Endothelial cell of umbilical vein (primary cell): Measurements from ENCODE around the gene CHSY3. TPM values are rescaled to one million over a fixed set of nuclear protein-coding genes. Genes with fewer than 3 reads are reported as not detected.

Experiments used
- BruUV-seq: library from RNA; stranded (reverse); fragments of 400-500 nt; replicated peaks from 2 replicates; lab custom pipeline; 2021; lab: Mats Ljungman, UMichigan
- CTCF ChIA-PET: fragments of 300-600, 350-600 bp; sonication (Branson Sonifier 250); formaldehyde crosslinking; loops from one replicate; lab custom pipeline; 2021; ENCODE audit warnings: antibody characterized with exemption, inconsistent platforms; lab: Charles Lee
- POLR2A ChIA-PET: fragments of 300-600, 350-600 bp; sonication (Branson Sonifier 250); formaldehyde crosslinking; loops from one replicate; lab custom pipeline; 2021; ENCODE audit warnings: antibody characterized with exemption, inconsistent platforms; lab: Charles Lee
- DNase-seq: peaks from one replicate; pipeline ENCODE4 v3.0.0-alpha.2; 2011; ENCODE audit warnings: low read depth, low spot score
- FAIRE-seq: peaks from 2 replicates; lab custom pipeline; 2011; peaks lifted over from hg19 to GRCh38; lab: Jason Lieb, UNC
- H2AFZ ChIP-seq: 2 replicates; pipeline ENCODE4 v1.6.0; 2012; ENCODE audit warnings: low read depth, low read length, control low read depth, inconsistent platforms
- H3K27ac ChIP-seq: 2 replicates; pipeline ENCODE4 v1.5.1; 2011; ENCODE audit warnings: low read depth, mild to moderate bottlenecking, control low read depth, low read length, moderate library complexity; ENCODE audit not compliant: insufficient read depth
- H3K27me3 ChIP-seq, 2 experiments: 2 replicates each; pipeline versions ENCODE4 v1.6.0 to v1.6.1; 2011; ENCODE audit warnings: low read length in 2 of 2, mixed read lengths in 1 of 2; ENCODE audit not compliant: control insufficient read depth in 2 of 2, insufficient read depth in 2 of 2
- H3K36me3 ChIP-seq, 2 experiments: 2 replicates in 1 of 2; 3 replicates in 1 of 2; pipeline ENCODE4 v1.5.1; 2011; ENCODE audit warnings: low read length in 2 of 2, mild to moderate bottlenecking in 1 of 2, moderate library complexity in 1 of 2; ENCODE audit not compliant: control insufficient read depth in 2 of 2, insufficient read depth in 2 of 2; ENCODE audit errors: extremely low read depth in 1 of 2
- H3K4me1 ChIP-seq: 3 replicates; pipeline ENCODE4 v1.5.1; 2011; ENCODE audit warnings: mild to moderate bottlenecking, low read length; ENCODE audit not compliant: control insufficient read depth, insufficient read depth; ENCODE audit errors: extremely low read depth
- H3K4me2 ChIP-seq: 2 replicates; pipeline ENCODE4 v1.6.1; 2011; ENCODE audit warnings: low read length, control low read depth, mixed read lengths; ENCODE audit not compliant: insufficient read depth
- H3K4me3 ChIP-seq, 3 experiments: fragments of 200-600 bp in 1 of 3; sonication (generic), shearing (Covaris generic) in 1 of 3; replicated peaks in 1 of 3; 2 replicates each; pipeline ENCODE4 v1.5.1; 2011 to 2016; ENCODE audit warnings: control low read depth in 3 of 3, low read length in 3 of 3, mild to moderate bottlenecking in 2 of 3, inconsistent platforms in 1 of 3, low read depth in 1 of 3, moderate library complexity in 1 of 3; ENCODE audit not compliant: insufficient read depth in 1 of 3
- H3K79me2 ChIP-seq: 2 replicates; pipeline ENCODE4 v1.6.0; 2012; ENCODE audit warnings: low read length, inconsistent platforms; ENCODE audit not compliant: control insufficient read depth, insufficient read depth
- H3K9ac ChIP-seq: replicated peaks from 2 replicates; pipeline ENCODE3; 2011; ENCODE audit warnings: low read length, control low read depth; ENCODE audit not compliant: insufficient read depth; ENCODE audit errors: extremely low read depth
- H3K9me1 ChIP-seq: replicated peaks from 3 replicates; pipeline ENCODE4 v1.6.0; 2011; ENCODE audit warnings: mild to moderate bottlenecking, low read length; ENCODE audit not compliant: control insufficient read depth, insufficient read depth; ENCODE audit errors: extremely low read depth
- H3K9me3 ChIP-seq: replicated peaks from 2 replicates; pipeline ENCODE4 v1.5.1; 2012; ENCODE audit warnings: low read length, inconsistent platforms; ENCODE audit not compliant: control insufficient read depth, insufficient read depth
- H4K20me1 ChIP-seq: replicated peaks from 2 replicates; pipeline ENCODE3; 2011; ENCODE audit warnings: mild to moderate bottlenecking, low read length; ENCODE audit not compliant: control insufficient read depth, insufficient read depth; ENCODE audit errors: extremely low read depth
- EZH2 ChIP-seq: IDR thresholded peaks from 2 replicates; pipeline ENCODE4 v1.6.1; 2012; ENCODE audit warnings: borderline replicate concordance, low read depth, mild to moderate bottlenecking, moderate library complexity, low read length, inconsistent platforms; ENCODE audit not compliant: severe bottlenecking
- FOS ChIP-seq: IDR thresholded peaks from 2 replicates; pipeline ENCODE4 v1.6.1; 2011; ENCODE audit warnings: mild to moderate bottlenecking, low read length, moderate library complexity, borderline replicate concordance; ENCODE audit not compliant: insufficient read depth
- GATA2 ChIP-seq: IDR thresholded peaks from 2 replicates; pipeline ENCODE4 v1.7.0; 2011; ENCODE audit warnings: low read depth, mild to moderate bottlenecking, moderate library complexity, mixed read lengths, low read length; ENCODE audit not compliant: insufficient read length, insufficient read depth
- JUN ChIP-seq: IDR thresholded peaks from 2 replicates; pipeline ENCODE4 v1.6.1; 2011; ENCODE audit warnings: borderline replicate concordance, low read depth; ENCODE audit not compliant: insufficient read length, insufficient read depth
- MYC ChIP-seq: IDR thresholded peaks from one replicate; pipeline ENCODE4 v1.6.1; 2011; ENCODE audit warnings: mild to moderate bottlenecking, low read depth, low read length
- POLR2A ChIP-seq: IDR thresholded peaks from 2 replicates; pipeline ENCODE4 v1.6.1; 2012; ENCODE audit warnings: low read depth, mild to moderate bottlenecking, control low read depth, low read length
- POLR2AphosphoS5 ChIP-seq: IDR thresholded peaks from 2 replicates; pipeline ENCODE4 v1.6.1; 2012; ENCODE audit warnings: low read depth, mild to moderate bottlenecking, control low read depth, low read length, moderate library complexity; ENCODE audit not compliant: insufficient read depth
- dilution Hi-C: fragments of 300-500 bp; cut with MboI; formaldehyde crosslinking; loops from one replicate; pipeline ENCODE4 v1.15.0; 2019; ENCODE audit warnings: low sequenced_read_pairs; ENCODE audit not compliant: extremely low pct_ligation_motif_present
- intact Hi-C: fragments of 100-400 bp; cut with micrococcal nuclease; formaldehyde crosslinking; loops from one replicate; pipeline ENCODE4 v1.10.0; 2022
- polyA plus RNA-seq, 4 experiments: library from polyadenylated mRNA; depleted of rRNA in 3 of 4; stranded (reverse) in 3 of 4; unstranded in 1 of 4; fragments of >200 nt; gene quantifications; 2 replicates each; pipeline versions ENCODE4 v1.2.1 to v1.2.3, GENCODE V29; 2011 to 2012; ENCODE audit warnings: missing spikeins in 1 of 4
- total RNA-seq: library from RNA; stranded (reverse); gene quantifications from 2 replicates; pipeline ENCODE4 v1.2.3, GENCODE V29; 2021
- TF ChIP-seq, protein P1 (sequence below), 2 donors: IDR thresholded peaks; 1 replicate in 1 of 2; 2 replicates in 1 of 2; pipeline ENCODE4 v1.5.1; 2011; ENCODE audit warnings: low read length in 2 of 2, mild to moderate bottlenecking in 2 of 2, moderate library complexity in 2 of 2, control low read depth in 1 of 2, inconsistent platforms in 1 of 2, low read depth in 1 of 2; ENCODE audit not compliant: insufficient read depth in 1 of 2; ENCODE audit errors: extremely low read depth in 1 of 2
- TF ChIP-seq, protein P2 (sequence below): IDR thresholded peaks from 2 replicates; pipeline ENCODE4 v1.6.1; 2011; ENCODE audit not compliant: insufficient read depth, insufficient read length

The CHSY3 gene
- total and polyA plus RNA-seq, 2 donors (not counting 3 experiments of a cell fraction or from before 2014, with no cell fraction given) = 2.2 to 8.4 TPM

DNA sequence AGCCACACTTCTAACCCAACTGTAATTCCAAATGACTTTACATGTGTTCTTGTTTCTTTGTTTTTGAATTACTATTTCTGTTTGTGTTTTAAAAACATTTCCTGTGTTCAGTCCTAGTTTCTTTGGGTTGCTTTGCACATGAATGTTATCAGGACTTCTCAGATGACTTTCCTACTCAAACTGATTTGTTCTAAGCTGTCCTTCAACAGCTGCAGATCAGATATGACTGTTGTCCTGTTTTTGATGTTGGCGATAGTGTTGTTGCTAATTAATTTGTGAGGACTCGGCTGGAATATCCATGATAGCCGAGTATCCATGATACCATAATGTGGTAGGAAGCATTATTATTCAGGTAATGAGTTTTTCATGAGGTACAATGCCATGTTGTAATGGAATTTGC is 98.6 kb downstream of the CHSY3 start:
- H3K4me1 ChIP-seq = no peaks in the 10 kb centered on the region
- intact Hi-C loops (no loop called here), dilution Hi-C loops (no loop called here)
- POLR2A ChIA-PET = no interaction called here
- no peaks in the 10 kb centered on the region for H3K27me3 ChIP-seq
- no peak overlapping the region for H3K4me2 ChIP-seq
- FAIRE-seq (no peak), DNase-seq (peak; percentile 59)
- no peak overlapping the region for H3K27ac ChIP-seq
- no peak overlapping the region for H2AFZ ChIP-seq
- no peaks in the 10 kb centered on the region for H3K9me1 ChIP-seq
- TF ChIP-seq POLR2A (no peak), GATA2 (no peak), MYC (no peak), FOS (no peak), EZH2 (no peak), JUN (no peak), POLR2AphosphoS5 (no peak)
- TF ChIP-seq, protein P1, sequence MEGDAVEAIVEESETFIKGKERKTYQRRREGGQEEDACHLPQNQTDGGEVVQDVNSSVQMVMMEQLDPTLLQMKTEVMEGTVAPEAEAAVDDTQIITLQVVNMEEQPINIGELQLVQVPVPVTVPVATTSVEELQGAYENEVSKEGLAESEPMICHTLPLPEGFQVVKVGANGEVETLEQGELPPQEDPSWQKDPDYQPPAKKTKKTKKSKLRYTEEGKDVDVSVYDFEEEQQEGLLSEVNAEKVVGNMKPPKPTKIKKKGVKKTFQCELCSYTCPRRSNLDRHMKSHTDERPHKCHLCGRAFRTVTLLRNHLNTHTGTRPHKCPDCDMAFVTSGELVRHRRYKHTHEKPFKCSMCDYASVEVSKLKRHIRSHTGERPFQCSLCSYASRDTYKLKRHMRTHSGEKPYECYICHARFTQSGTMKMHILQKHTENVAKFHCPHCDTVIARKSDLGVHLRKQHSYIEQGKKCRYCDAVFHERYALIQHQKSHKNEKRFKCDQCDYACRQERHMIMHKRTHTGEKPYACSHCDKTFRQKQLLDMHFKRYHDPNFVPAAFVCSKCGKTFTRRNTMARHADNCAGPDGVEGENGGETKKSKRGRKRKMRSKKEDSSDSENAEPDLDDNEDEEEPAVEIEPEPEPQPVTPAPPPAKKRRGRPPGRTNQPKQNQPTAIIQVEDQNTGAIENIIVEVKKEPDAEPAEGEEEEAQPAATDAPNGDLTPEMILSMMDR (IDR thresholded peaks at IDR 0.05; ENCODE audit: extremely low read depth in 1 of 2, insufficient read depth in 1 of 2, low read depth in 1 of 2, low read length in 2 of 2) = no peak
- TF ChIP-seq, protein P2, sequence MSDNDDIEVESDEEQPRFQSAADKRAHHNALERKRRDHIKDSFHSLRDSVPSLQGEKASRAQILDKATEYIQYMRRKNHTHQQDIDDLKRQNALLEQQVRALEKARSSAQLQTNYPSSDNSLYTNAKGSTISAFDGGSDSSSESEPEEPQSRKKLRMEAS = no peak
- H3K9me3 ChIP-seq = no peaks in the 10 kb centered on the region
- no peak overlapping the region for H3K9ac ChIP-seq
- H3K36me3 ChIP-seq = no peaks in the 10 kb centered on the region
- H4K20me1 ChIP-seq = no peaks in the 10 kb centered on the region
- CTCF ChIA-PET = no interaction called here
- no TSS peak for BruUV-seq
- no peak overlapping the region for H3K4me3 ChIP-seq
- no peaks in the 10 kb centered on the region for H3K79me2 ChIP-seq
